ENCODE measurements around the gene KATNIP.

KATNIP gene

GRCh38 chr16:27522173-27522707 is 27.7 kb upstream of the KATNIP start:
- TF ChIP-seq, protein P1, sequence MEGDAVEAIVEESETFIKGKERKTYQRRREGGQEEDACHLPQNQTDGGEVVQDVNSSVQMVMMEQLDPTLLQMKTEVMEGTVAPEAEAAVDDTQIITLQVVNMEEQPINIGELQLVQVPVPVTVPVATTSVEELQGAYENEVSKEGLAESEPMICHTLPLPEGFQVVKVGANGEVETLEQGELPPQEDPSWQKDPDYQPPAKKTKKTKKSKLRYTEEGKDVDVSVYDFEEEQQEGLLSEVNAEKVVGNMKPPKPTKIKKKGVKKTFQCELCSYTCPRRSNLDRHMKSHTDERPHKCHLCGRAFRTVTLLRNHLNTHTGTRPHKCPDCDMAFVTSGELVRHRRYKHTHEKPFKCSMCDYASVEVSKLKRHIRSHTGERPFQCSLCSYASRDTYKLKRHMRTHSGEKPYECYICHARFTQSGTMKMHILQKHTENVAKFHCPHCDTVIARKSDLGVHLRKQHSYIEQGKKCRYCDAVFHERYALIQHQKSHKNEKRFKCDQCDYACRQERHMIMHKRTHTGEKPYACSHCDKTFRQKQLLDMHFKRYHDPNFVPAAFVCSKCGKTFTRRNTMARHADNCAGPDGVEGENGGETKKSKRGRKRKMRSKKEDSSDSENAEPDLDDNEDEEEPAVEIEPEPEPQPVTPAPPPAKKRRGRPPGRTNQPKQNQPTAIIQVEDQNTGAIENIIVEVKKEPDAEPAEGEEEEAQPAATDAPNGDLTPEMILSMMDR (IDR thresholded peaks at IDR 0.05; ENCODE audit: low read depth, low read length): no peak
- DNase-seq (ENCODE audit: extremely low read depth, low read depth): no peak

DNA sequence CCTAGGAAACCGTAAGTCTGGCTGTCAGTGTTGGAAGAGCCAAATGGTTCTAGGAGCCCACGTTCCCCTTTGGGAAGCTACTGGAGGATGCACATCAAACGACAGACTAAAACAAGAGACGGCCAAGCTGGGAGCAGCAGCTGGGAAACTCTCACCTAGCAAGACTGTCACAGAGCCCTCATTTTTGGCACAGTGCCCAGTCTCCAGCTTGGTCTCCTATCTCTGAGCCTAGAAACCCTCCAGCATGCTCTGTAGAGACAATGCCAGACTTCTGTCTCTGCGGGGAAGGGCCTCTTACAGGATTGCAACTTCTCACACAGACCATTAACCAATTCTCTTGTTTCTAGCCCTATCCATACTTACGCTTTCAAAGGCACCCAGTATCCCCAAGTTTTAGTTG is 23.8 kb upstream of the KATNIP start:
- DNase-seq (ENCODE audit: extremely low read depth, low read depth): no peak
- TF ChIP-seq, protein P1 (IDR thresholded peaks at IDR 0.05; ENCODE audit: low read depth, low read length): no peak

DNA sequence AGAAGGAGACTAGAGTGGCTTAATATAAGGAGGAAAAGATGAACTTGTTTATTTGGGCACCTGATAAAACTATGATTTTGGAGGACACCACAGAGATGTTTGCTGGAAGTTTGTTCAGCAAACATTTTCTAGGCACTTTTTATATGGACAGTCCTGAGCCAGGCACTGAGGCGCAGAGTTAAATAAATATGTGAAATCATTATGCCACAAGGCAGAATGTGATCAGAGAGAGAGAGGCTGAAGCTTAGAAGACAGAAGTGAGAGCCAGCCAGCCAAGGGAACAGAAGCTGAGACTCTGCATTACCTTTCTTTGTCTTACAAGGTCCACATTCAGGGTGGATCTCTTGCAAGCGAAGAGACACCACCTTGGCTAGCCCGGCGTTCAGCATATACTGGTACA is 21.6 kb upstream of the KATNIP start:
- no peak for DNase-seq (ENCODE audit: extremely low read depth, low read depth)
- TF ChIP-seq, protein P1 (IDR thresholded peaks at IDR 0.05; ENCODE audit: low read depth, low read length): no peak

DNA sequence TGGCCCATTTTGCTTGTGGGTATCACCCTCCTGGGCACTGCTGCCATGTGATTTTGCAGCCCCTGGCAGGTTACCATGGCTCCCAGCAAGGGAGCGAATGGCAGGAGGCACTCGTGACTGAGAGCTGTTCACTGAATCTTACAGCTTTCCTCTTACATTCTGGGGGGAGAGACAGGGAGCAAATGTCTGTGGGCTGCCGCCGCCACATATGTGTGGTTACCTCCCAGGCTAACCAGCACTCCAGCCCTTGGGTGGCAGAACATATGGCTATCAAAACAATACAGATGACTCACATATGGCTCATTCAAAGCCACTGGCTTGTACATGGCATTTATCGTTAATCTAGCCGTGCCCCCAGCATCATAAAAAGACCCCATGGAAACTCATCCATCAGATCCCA is 20.0 kb upstream of the KATNIP start:
- DNase-seq (ENCODE audit: extremely low read depth, low read depth): no peak

DNA sequence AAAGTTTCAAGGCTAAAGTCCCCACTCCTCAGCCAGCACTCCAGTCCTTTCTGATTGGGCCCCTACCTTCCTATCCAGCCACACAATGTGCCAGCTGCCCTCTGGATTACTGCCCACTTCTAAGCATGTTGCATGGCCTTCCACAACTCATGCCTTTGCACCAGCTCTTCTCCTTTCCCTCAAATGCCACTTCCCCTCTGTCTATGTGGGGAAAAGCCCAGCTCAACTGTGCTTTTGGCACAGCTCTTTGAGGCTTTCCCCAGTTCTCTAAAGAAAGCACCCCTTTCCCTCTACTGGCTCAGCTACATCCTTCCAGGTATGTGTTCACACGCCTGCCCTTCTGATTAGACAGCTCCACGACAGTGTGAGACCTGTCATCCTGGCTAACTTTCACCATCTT is 18.8 kb upstream of the KATNIP start:
- DNase-seq (ENCODE audit: extremely low read depth, low read depth): no peak
- TF ChIP-seq, protein P1 (IDR thresholded peaks at IDR 0.05; ENCODE audit: low read depth, low read length): no peak

More for the DNA sequence above, 20.0 kb upstream of the KATNIP start:
- TF ChIP-seq, protein P1 (IDR thresholded peaks at IDR 0.05; ENCODE audit: low read depth, low read length): no peak

DNA sequence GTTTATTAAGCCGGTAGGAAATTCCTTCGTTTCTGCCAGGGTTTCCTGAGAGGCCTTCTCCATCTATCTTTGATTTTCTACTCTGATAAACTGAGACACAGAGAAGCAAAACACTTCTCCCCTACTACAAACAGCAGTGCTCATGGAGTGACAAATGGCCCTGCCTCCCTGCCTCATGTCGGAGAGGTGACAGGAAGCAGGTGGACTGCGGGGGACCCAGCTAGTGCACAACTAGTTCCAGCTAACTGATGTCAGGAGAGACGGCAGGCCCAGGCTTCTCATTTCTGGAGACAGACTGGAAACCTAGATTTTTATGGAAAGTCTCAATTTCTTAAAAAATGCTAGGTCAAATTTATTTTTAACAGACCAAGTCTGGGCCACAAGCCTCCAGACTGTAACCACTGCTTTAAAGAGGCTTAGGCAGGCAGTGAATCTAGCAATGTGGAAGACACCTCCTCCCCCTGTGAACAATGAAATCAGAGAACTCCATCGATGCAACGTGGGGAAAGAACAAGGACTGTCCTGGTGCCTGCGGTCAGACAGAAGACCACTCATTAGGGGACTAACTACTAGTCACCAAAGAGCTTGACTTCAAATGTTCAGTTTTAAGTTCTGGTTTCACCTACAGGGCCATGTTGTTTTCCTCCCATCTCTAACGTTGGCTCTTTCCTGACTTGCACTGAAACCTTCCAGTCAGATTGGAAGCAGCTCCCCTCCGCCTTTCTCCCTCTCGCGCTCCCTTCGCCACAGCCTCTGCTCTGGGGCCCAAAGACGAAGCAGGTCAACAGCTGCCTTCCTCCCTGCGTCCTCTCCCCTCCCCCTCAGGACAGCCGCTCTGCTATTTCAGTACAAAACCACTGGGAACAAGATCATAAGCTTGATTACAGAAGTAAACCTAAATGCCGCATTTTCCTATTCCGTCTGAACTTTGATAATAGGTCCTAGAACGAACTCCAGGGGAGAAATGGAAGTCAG is 17.8 kb upstream of the KATNIP start:
- TF ChIP-seq, protein P1 (IDR thresholded peaks at IDR 0.05; ENCODE audit: low read depth, low read length): no peak
- DNase-seq (ENCODE audit: extremely low read depth, low read depth): no peak

DNA sequence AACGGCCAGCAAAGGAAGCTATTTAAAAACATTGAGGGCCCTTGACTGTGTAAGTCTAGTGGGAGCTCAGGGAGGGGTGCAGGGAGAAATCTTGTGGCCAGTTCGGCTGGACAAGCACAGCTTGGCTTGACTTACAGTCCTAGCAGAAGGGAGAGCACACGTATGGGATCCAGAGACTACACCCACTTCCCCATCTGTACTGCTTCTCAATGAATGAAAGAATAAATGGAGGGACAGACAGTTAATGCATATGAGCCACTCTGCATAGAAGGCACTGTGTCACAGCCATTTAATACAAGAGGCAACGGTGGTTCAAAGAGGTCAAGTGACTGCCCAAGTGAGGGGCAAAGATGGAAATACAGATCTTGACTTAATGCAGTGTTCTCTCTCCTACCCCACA is 15.7 kb upstream of the KATNIP start:
- DNase-seq (ENCODE audit: extremely low read depth, low read depth): no peak
- TF ChIP-seq, protein P1 (IDR thresholded peaks at IDR 0.05; ENCODE audit: low read depth, low read length): no peak
